Activated naive CD4-positive, alpha-beta T cell treated with anti-CD3 and anti-CD28 coated beads, Interleukin-2, amount 10 ng/mL, durations not matched to agents 7 days and 5 days (primary cell): Measurements from ENCODE around the gene FNTB.

Experiments
- CTCF ChIA-PET: fragments of 350-600 bp; sonication (Branson Sonifier 250); formaldehyde crosslinking; loops from one replicate; lab custom pipeline; 2021; ENCODE audit warnings: antibody characterized with exemption; lab: Charles Lee
- DNase-seq: peaks from one replicate; pipeline ENCODE4 v3.0.0-alpha.2; 2020
- H3K27ac Mint-ChIP-seq: one replicate; pipeline ENCODE4 v1.8.0; 2021; ENCODE audit warnings: mild to moderate bottlenecking, moderate library complexity, mixed read lengths
- H3K27me3 Mint-ChIP-seq: one replicate; pipeline ENCODE4 v1.8.0; 2021; ENCODE audit warnings: mild to moderate bottlenecking, mixed read lengths
- H3K36me3 Mint-ChIP-seq: one replicate; pipeline ENCODE4 v1.8.0; 2021; ENCODE audit warnings: mixed read lengths
- H3K4me1 Mint-ChIP-seq: one replicate; pipeline ENCODE4 v1.8.0; 2021; ENCODE audit warnings: mixed read lengths
- H3K4me3 Mint-ChIP-seq: one replicate; pipeline ENCODE4 v1.8.0; 2021; ENCODE audit warnings: mild to moderate bottlenecking, moderate library complexity, mixed read lengths
- H3K9me3 Mint-ChIP-seq: one replicate; pipeline ENCODE4 v1.8.0; 2021; ENCODE audit warnings: mixed read lengths

The FNTB gene

DNA sequence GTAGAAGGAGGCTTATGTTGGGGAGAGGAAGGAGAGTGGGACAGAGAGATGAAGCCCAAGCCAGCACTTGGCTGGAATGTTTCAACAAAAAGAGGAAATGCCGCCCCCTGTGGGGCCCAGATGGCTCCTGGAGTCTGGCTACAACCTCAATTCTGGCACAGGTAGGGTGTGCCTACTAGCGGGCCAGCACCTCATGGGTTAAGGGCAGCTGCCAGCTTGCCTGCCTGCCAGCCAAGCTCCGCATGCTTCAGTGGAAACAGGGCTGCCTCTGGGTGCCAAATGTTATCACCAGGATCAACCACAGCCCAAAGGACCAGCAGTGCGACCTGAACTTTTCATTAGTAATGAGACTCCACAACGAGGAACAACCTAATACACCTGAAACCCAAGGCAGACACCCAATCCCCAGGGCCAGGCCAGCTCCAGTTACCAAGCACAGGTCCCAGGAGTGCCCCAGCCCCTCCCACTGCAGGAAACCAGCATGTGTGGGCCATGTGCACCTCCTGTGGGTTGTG, 25.9 kb upstream of the FNTB start:
- H3K27me3 Mint-ChIP-seq = no peaks in the 10 kb centered on the region
- no peak overlapping the region for H3K4me3 Mint-ChIP-seq
- DNase-seq = no peak
- H3K4me1 Mint-ChIP-seq = no peaks in the 10 kb centered on the region
- no peaks in the 10 kb centered on the region for H3K9me3 Mint-ChIP-seq
- no peaks in the 10 kb centered on the region for H3K36me3 Mint-ChIP-seq
- CTCF ChIA-PET = interaction anchor here (0.6 to 1.3 kb wide), 4 partner anchors 9 to 382 kb away, joined by 3 to 5 read pairs (median 3); no protein-coding TSS in a partner anchor
- H3K27ac Mint-ChIP-seq = no peak overlapping the region

DNA sequence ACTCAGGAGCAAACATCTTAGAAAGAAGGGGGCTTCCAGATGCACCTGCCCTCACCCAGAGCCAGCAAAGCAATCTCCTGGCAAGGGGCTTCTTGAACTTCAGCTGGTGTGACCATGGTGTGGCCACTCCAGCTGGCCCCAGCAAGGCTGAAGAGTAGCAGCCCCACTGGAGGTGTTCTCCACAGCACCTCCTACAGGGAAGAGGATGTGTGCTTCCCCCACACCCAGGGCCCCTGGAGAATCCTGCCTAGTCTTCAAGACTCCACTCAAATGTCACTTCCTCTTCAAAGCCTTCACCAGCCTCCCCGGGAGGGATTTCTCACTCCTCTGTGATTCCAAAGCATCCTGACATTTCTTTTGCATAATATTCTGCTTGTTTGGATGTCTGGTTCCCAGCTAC, 23.1 kb upstream of the FNTB start:
- CTCF ChIA-PET = no interaction called here
- no peak for DNase-seq
- Mint-ChIP-seq H3K4me1 (no peaks in the 10 kb centered on the region), H3K36me3 (peaks cover 1% of the 10 kb centered on the region), H3K27me3 (no peaks in the 10 kb centered on the region), H3K4me3 (no peak overlapping the region), H3K27ac (no peak overlapping the region), H3K9me3 (no peaks in the 10 kb centered on the region)

DNA sequence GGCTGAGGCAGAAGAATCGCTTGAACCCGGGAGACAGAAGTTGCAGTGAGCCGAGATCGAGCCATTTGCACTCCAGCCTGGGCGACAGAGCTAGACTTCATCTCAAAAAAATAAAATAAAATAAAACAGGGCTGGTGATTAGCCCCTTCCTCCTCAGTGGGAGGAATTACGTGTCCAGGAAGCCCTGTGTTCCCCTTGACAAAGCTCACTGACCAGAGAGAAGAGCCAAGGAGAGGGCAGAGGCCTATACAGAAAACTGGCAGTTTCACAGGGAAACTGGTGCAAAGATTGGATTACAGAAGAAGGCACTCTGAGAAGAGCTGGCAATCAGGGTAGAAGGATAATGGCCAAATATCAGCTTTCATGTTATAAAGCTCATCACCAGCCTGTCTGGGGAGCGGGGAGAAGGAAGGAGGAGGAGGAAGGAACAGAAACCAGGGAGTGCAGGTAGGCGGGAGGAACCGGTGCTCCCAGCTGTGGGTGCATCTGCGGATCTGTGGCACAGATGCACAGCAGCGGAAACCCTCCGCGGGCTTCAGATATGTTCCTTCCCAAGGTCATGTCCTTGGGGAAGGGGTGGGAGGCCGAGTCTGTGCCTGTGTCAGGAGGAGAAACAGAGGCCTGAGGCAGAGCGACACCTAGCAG, 21.2 kb upstream of the FNTB start:
- H3K9me3 Mint-ChIP-seq = no peaks in the 10 kb centered on the region
- H3K4me1 Mint-ChIP-seq = peaks cover 4% of the 10 kb centered on the region
- CTCF ChIA-PET = no interaction called here
- H3K36me3 Mint-ChIP-seq = peaks cover 1% of the 10 kb centered on the region
- no peak overlapping the region for H3K4me3 Mint-ChIP-seq
- H3K27me3 Mint-ChIP-seq = peaks cover 10% of the 10 kb centered on the region
- H3K27ac Mint-ChIP-seq = no peak overlapping the region
- DNase-seq = no peak

DNA sequence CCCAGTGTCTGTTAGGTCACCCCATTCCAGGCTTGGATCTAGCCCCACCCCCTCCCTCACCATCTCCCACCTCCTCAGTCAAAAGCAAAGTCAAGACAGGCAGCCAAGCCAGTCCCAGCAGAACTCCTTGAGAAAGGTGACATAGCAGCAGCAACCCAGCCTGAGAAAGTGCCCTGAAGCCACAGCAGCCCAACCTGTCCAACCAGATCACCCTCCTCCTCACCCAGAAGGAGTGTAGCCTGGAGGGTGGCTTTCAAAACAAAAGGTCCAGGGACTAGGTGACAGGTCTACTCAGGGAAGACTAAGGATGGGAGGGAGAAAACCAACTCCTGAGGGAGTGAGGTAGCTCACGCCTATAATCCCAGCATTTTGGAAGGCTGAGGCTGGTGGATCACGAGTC, 19.7 kb upstream of the FNTB start:
- Mint-ChIP-seq H3K36me3 (peaks cover 1% of the 10 kb centered on the region), H3K4me1 (peaks cover 12% of the 10 kb centered on the region)

DNA sequence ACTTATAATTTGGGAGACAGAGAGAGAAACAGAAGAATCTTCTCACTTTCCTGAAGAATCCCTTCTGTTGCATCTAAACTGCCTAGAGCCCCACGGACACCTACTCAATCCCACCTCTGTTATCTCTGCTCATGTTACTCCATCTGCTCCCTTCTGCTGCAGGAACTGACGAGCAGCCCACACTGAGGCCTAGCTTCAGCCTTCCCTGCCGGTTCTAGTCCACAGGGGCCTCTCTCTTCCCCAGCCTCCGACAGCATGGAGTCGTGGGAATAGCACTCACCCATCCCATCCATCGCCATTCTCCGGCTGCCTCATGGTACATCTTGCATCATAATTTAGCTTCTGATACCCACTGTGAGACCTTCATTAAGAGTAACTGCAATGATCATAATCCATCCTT, 18.5 kb upstream of the FNTB start:
- H3K4me1 Mint-ChIP-seq = peaks cover 15% of the 10 kb centered on the region
- peaks cover 31% of the 10 kb centered on the region for H3K27me3 Mint-ChIP-seq
- no peaks in the 10 kb centered on the region for H3K9me3 Mint-ChIP-seq
- H3K36me3 Mint-ChIP-seq = peaks cover 1% of the 10 kb centered on the region
- peak overlapping the region; percentile 24 for H3K27ac Mint-ChIP-seq
- CTCF ChIA-PET = interaction anchor here (0.8 kb wide), 1 partner anchor 144 kb away, joined by 3 read pairs; no protein-coding TSS in a partner anchor
- DNase-seq = no peak
- no peak overlapping the region for H3K4me3 Mint-ChIP-seq

More for the DNA sequence above, 19.7 kb upstream of the FNTB start:
- no peaks in the 10 kb centered on the region for H3K9me3 Mint-ChIP-seq
- no peak overlapping the region for H3K4me3 Mint-ChIP-seq
- CTCF ChIA-PET = no interaction called here
- H3K27me3 Mint-ChIP-seq = peaks cover 22% of the 10 kb centered on the region
- DNase-seq = no peak
- H3K27ac Mint-ChIP-seq = no peak overlapping the region

DNA sequence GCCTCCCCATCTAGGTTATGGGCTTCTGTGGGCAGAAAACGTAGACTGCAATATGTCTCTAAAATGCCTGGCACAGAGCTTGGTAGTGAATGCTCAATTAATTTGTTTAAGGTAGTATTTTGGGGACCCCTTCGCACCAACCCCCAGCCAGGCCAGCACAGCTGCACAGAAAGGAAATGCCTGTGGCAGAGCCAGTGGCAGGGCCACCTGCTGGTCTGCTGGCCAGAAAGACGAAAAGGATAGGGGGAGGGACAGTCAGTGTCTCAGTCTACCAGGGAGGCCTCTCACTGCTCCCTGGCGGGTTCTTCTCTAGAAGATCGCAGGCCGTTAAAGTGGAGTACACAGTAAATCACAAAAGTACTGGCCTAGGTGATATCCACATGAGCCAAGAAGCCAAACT, 18.0 kb upstream of the FNTB start:
- H3K9me3 Mint-ChIP-seq = no peaks in the 10 kb centered on the region
- H3K27ac Mint-ChIP-seq = no peak overlapping the region
- CTCF ChIA-PET = interaction anchor here (0.8 to 1.7 kb wide), 2 partner anchors 16 to 145 kb away, joined by 3 read pairs; no protein-coding TSS in a partner anchor
- no peak overlapping the region for H3K4me3 Mint-ChIP-seq
- no peak for DNase-seq
- H3K36me3 Mint-ChIP-seq = peaks cover 1% of the 10 kb centered on the region
- H3K27me3 Mint-ChIP-seq = peaks cover 31% of the 10 kb centered on the region
- H3K4me1 Mint-ChIP-seq = peaks cover 15% of the 10 kb centered on the region

DNA sequence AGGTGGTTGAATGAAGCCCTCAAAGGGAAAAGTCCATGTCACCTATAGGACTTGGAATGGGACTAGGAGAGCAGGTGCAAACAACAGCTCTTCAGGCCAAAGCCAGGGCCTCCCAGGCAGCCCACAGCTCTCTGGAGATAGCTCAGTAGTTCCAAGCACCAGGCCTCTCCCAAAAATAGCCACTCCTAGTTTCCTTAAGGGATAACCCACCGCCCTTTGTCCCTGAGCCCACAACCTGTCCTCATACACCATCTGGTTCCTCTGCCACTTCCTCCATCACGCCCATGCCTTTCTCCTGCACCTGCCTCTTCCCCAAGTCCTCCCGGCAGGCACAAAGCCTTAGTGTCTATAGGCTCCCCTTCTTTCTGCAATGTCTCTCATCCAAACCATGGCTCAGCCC, 16.7 kb upstream of the FNTB start:
- H3K4me1 Mint-ChIP-seq = peaks cover 15% of the 10 kb centered on the region
- H3K36me3 Mint-ChIP-seq = peaks cover 1% of the 10 kb centered on the region
- peaks cover 36% of the 10 kb centered on the region for H3K27me3 Mint-ChIP-seq
- no peak overlapping the region for H3K27ac Mint-ChIP-seq
- DNase-seq = no peak
- CTCF ChIA-PET = interaction anchor here (0.8 to 1.8 kb wide), 6 partner anchors 15 to 147 kb away, joined by 3 to 6 read pairs (median 4); partner anchors contain the start of gene CHURC1
- no peak overlapping the region for H3K4me3 Mint-ChIP-seq
- no peaks in the 10 kb centered on the region for H3K9me3 Mint-ChIP-seq

DNA sequence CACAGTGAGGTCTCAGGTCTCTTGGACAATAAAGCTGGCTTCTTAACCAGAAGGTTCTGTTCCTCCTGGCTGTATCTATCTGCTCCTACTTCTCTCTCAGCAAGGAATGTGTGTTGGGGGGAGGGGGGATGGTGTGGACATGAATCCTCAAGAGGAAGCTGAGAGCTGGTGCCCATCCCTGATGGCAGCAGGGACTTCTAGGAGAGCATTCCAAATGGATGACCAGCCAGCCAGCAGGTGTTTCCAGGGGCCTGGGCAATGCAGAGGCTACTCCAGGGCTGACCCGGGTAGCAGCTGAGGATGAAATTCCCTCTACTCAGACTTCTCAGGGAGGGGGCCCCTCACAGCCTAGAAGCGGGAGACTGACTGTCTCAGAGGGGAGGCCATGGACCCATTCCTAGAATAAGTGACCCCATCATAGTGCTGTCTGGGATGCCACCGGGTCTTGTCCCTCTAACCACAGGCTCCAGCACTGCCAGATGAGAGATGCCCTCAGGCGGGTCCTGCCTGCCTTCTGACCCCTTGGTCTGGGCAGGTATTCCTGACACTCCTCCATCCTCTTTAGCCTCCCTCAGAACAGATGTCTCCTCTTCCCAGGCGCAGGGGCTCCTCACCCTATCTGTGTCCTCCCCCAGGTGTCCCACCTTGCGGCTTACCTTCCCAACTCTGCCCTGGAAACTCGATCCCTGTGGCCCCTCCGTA, 15.8 kb upstream of the FNTB start:
- H3K27ac Mint-ChIP-seq = no peak overlapping the region
- H3K4me1 Mint-ChIP-seq = peaks cover 15% of the 10 kb centered on the region
- no peak for DNase-seq
- CTCF ChIA-PET = interaction anchor here (0.8 to 1.8 kb wide), 6 partner anchors 10 to 148 kb away, joined by 3 to 6 read pairs (median 4); partner anchors contain the start of gene CHURC1
- H3K4me3 Mint-ChIP-seq = peak overlapping the region; percentile 71
- H3K36me3 Mint-ChIP-seq = peaks cover 1% of the 10 kb centered on the region
- H3K27me3 Mint-ChIP-seq = peaks cover 36% of the 10 kb centered on the region
- no peaks in the 10 kb centered on the region for H3K9me3 Mint-ChIP-seq

DNA sequence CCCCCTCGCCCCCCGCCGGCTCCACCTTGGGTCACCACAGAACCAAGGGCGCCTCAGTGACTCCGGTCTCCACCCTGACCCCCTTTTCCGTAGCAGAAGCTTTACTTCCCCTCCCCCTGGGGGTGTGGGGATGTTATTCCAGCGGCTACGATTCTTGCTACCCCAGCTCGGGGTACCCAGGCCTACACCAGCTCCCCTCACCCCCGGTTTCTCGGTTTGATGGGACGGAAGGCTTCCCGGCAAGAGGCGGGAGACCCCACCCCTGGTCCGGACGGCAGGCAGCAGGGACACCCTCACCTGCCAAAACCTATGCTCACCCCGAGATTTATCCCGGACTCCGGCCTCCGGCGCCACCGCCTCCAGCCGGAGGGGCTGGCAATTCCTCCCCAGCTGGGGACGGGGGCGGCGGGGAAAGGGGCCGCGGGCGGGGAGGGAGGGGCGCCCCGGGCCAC, 15.2 kb upstream of the FNTB start:
- Mint-ChIP-seq H3K27ac (no peak overlapping the region), H3K27me3 (peaks cover 40% of the 10 kb centered on the region), H3K36me3 (peaks cover 1% of the 10 kb centered on the region), H3K4me3 (peak overlapping the region; percentile 71), H3K9me3 (no peaks in the 10 kb centered on the region), H3K4me1 (peaks cover 15% of the 10 kb centered on the region)
- DNase-seq = no peak
- CTCF ChIA-PET = interaction anchor here (1.2 to 1.8 kb wide), 2 partner anchors 9 to 18 kb away, joined by 3 to 6 read pairs; no protein-coding TSS in a partner anchor

DNA sequence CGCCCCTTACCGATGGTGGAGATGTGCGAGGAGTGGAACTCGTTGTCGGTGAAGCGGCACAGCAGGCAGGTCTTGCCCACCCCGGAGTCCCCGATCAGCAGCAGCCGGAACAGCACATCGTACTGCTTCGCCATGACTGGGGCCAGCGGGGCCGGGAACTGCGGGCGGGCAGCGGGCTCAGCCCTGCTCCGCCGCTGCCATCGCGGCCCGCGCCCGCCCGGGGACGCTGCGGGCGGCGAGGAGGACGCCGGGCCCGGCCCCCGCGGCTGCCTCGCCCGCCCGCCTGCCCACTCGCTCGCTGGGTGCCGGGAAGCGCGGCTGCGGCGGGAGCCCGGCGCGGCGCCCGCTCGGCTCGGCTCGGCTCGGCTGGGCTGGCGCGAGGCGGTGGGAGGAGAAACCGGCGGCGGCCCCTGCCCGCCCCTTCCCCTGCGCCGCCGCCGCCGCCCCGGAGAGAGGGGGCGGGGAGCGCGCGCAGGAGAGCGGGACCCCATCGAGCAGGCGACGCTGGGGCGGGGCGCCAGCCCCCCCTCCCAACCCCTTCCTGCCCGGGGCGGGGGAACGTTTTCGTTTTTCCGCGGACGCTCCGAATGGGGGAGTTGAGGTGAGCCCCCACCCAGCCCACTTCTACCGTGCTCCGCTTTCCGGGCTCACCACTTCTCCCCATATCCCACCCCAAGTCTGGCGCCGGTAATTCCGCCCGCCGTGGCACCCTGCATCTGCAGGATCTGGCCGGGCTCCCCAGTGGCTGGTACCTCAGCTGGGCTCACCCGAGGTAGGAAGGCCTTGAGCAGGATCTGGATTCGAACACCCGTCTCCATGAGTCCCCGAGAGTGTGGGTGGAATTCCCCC, 14.5 kb upstream of the FNTB start, which contains the start of gene RAB15:
Gene RAB15, minus strand, starts transcription at position 394 of the 849 bp plus-strand sequence. Its CDS starts 260 bp downstream, at position 134.
- H3K9me3 Mint-ChIP-seq = no peaks in the 10 kb centered on the region
- no peaks in the 10 kb centered on the region for H3K36me3 Mint-ChIP-seq
- CTCF ChIA-PET = no interaction called here
- DNase-seq = peak; percentile 66
- no peak within 1 kb of the TSS for H3K27ac Mint-ChIP-seq
- H3K4me1 Mint-ChIP-seq = peaks cover 18% of the 10 kb centered on the region
- peaks cover 46% of the 10 kb centered on the region for H3K27me3 Mint-ChIP-seq
- H3K4me3 Mint-ChIP-seq = peak within 1 kb of the TSS; percentile 80

DNA sequence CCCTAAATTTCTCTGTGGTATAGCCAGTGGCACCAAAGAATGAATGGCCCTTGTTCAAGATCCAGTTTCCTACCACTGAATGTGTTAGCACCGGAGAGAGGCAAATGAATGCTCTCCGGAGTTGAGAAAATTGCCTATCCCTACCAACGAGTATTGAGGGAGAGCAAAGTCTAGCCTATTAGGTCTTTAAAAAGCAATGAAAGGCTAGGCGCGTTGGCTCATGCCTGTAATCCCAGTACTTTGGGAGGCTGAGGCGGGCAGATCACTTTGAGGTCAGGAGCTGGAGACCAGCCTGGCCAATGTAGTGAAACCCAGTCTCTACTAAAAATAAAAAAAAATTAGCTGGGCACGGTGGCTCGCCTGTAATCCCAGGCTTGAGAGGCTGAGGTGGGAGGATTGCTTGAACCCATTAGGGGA, 13.7 kb upstream of the FNTB start:
- DNase-seq = no peak
- Mint-ChIP-seq H3K4me3 (peak overlapping the region; percentile 80), H3K9me3 (no peaks in the 10 kb centered on the region), H3K4me1 (peaks cover 18% of the 10 kb centered on the region), H3K36me3 (no peaks in the 10 kb centered on the region), H3K27ac (no peak overlapping the region), H3K27me3 (peaks cover 54% of the 10 kb centered on the region)
- CTCF ChIA-PET = interaction anchor here (1.0 kb wide), 1 partner anchor 13 kb away, joined by 4 read pairs; the partner anchor contains the start of gene FNTB

DNA sequence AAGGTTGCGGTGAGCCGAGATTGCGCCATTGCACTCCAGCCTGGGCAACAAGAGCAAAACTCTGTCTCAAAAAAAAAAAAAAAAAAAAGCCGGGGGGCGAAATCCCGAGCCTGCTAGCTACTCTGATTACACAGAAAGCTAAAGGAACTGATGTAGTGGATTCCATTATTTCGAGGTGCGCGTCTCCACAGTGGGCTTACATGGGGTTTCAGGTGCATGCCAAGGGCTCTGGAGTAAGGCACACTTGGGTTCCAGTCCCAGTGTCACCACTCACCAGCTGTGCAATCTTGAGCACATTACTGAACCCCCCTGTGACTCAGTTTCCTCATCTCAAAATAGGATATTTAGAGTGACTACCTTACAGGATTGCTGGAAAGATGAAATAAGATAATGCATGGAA, 12.9 kb upstream of the FNTB start:
- DNase-seq = no peak
- Mint-ChIP-seq H3K27ac (no peak overlapping the region), H3K4me3 (no peak overlapping the region), H3K4me1 (peaks cover 18% of the 10 kb centered on the region), H3K9me3 (no peaks in the 10 kb centered on the region), H3K27me3 (peaks cover 59% of the 10 kb centered on the region), H3K36me3 (no peaks in the 10 kb centered on the region)
- CTCF ChIA-PET = interaction anchor here (1.0 to 1.7 kb wide), 3 partner anchors 12 to 153 kb away, joined by 4 to 5 read pairs (median 5); partner anchors contain the start of gene FNTB

DNA sequence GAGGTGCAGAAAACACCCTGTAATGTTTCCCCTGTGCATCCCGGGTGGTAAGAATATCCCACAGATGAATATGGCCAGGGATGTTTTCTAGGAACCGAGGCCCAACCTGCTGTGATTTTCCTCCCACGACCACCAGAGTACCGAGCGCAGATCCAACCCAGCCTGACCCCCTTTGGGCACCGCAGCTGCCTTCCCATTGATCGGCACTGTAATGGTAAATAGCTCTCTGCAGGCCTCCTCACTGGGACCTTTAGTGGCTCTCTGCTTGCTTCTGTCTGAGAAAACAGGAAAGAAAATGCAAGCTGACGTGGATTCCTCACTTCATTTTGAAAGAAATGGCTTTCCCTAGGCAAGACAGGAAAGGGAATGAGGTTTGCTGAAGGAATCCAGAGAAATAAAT, 12.1 kb upstream of the FNTB start:
- Mint-ChIP-seq H3K36me3 (no peaks in the 10 kb centered on the region), H3K4me3 (no peak overlapping the region), H3K27ac (no peak overlapping the region), H3K4me1 (peaks cover 18% of the 10 kb centered on the region), H3K27me3 (peaks cover 61% of the 10 kb centered on the region), H3K9me3 (no peaks in the 10 kb centered on the region)
- CTCF ChIA-PET = interaction anchor here (1.3 to 1.7 kb wide), 3 partner anchors 12 to 154 kb away, joined by 5 read pairs; no protein-coding TSS in a partner anchor
- no peak for DNase-seq
